A549 (cell line): ENCODE results near the gene AKNAD1. TPM values are rescaled to one million over a fixed set of nuclear protein-coding genes. Genes with fewer than 3 reads are reported as not detected.

Experiments used
- ATAC-seq, 2 experiments: fragments of 200-7000 bp in 1 of 2; fragments of >200 bp in 1 of 2; cut with Nextera tagmentation in 1 of 2; cut with Tn5 transposase in 1 of 2; 3 replicates each; pipeline versions ENCODE4 v1.8.0 to v1.9.1; 2018 to 2020; ENCODE audit warnings: mild to moderate bottlenecking in 1 of 2, moderate library complexity in 1 of 2
- CTCF ChIA-PET: fragments of 300-600 bp; sonication (Branson Sonifier 250); formaldehyde crosslinking; extraction: SDS; loops from one replicate; lab custom pipeline; 2021; ENCODE audit warnings: antibody characterized with exemption, inconsistent platforms; lab: Yijun Ruan, JAX
- POLR2A ChIA-PET: fragments of 350-600 bp; formaldehyde crosslinking; extraction: SDS; loops from one replicate; lab custom pipeline; 2021; ENCODE audit warnings: antibody characterized with exemption, inconsistent platforms; lab: Yijun Ruan, JAX
- DNase-seq, 2 experiments: peaks; one replicate each; pipeline versions ENCODE4 v3.0.0 to v3.0.0-alpha.2; 2011 to 2016; ENCODE audit warnings: low read depth in 1 of 2, low spot score in 1 of 2
- FAIRE-seq: peaks from 2 replicates; lab custom pipeline; 2011; peaks lifted over from hg19 to GRCh38; lab: Jason Lieb, UNC
- H3K27ac ChIP-seq, 2 experiments: fragments of >200 bp; sonication (Bioruptor Twin); formaldehyde crosslinking; 3 replicates each; pipeline ENCODE4 v1.5.1; 2016 to 2017
- H3K4me1 ChIP-seq: fragments of >200 bp; sonication (Bioruptor Twin); formaldehyde crosslinking; 3 replicates; pipeline ENCODE4 v1.6.1; 2016
- H3K4me2 ChIP-seq: fragments of >200 bp; sonication (Bioruptor Twin); formaldehyde crosslinking; 3 replicates; pipeline ENCODE4 v1.6.1; 2016
- H3K4me3 ChIP-seq: fragments of >200 bp; sonication (Bioruptor Twin); formaldehyde crosslinking; 3 replicates; pipeline ENCODE4 v1.5.1; 2016
- H3K9me3 ChIP-seq: fragments of >200 bp; sonication (Bioruptor Twin); formaldehyde crosslinking; 3 replicates; pipeline ENCODE4 v1.6.1; 2016
- CEBPB ChIP-seq, 2 experiments: fragments of >200 bp in 1 of 2; sonication (Bioruptor Twin) in 1 of 2; formaldehyde crosslinking in 1 of 2; IDR thresholded peaks; 2 replicates each; pipeline ENCODE4 v1.6.1; 2012 to 2016
- CHD2 ChIP-seq: fragments of 150-350 bp; IDR thresholded peaks from 2 replicates; pipeline ENCODE4 v1.6.1; 2014; ENCODE audit warnings: low read length; ENCODE audit not compliant: partially characterized antibody
- CTCF ChIP-seq: fragments of >200 bp; sonication (Bioruptor Twin); formaldehyde crosslinking; IDR thresholded peaks from 3 replicates; pipeline ENCODE4 v1.5.1; 2016
- EHMT2 ChIP-seq: fragments of 200-600 bp; sonication (generic); IDR thresholded peaks from 2 replicates; pipeline ENCODE4 v1.6.1; 2016; ENCODE audit warnings: antibody characterized with exemption, low read depth, mild to moderate bottlenecking, moderate library complexity
- ESRRA ChIP-seq: fragments of 150-350 bp; IDR thresholded peaks from 2 replicates; pipeline ENCODE4 v1.6.1; 2014; ENCODE audit warnings: mild to moderate bottlenecking, low read length, borderline replicate concordance
- HOXA7 ChIP-seq: fragments of 250-450 bp; sonication (Bioruptor Pico); IDR thresholded peaks from 2 replicates; pipeline ENCODE4 v1.5.0; 2020; ENCODE audit warnings: mild to moderate bottlenecking, moderate library complexity
- JUNB ChIP-seq: fragments of >200 bp; sonication (Bioruptor Twin); formaldehyde crosslinking; IDR thresholded peaks from 2 replicates; pipeline ENCODE4 v1.6.1; 2016
- KDM1A ChIP-seq: fragments of 200-600 bp; sonication (generic); IDR thresholded peaks from 2 replicates; pipeline ENCODE4 v1.6.1; 2016; ENCODE audit warnings: low read depth, mild to moderate bottlenecking
- KDM5A ChIP-seq: fragments of 200-600 bp; sonication (generic); IDR thresholded peaks from 2 replicates; pipeline ENCODE4 v1.6.1; 2016; ENCODE audit warnings: antibody characterized with exemption, mild to moderate bottlenecking
- NPAS2 ChIP-seq: fragments of 250-450 bp; sonication (Bioruptor Pico); IDR thresholded peaks from 2 replicates; pipeline ENCODE4 v1.8.0; 2022; ENCODE audit warnings: mild to moderate bottlenecking, moderate library complexity, borderline replicate concordance
- RAD21 ChIP-seq, 2 experiments: fragments of >200 bp in 1 of 2; sonication (Bioruptor Twin) in 1 of 2; formaldehyde crosslinking in 1 of 2; IDR thresholded peaks in 1 of 2; conservative IDR thresholded peaks in 1 of 2; 2 replicates in 1 of 2; 3 replicates in 1 of 2; pipeline ENCODE4 v1.6.1; 2012 to 2018; ENCODE audit warnings: inconsistent platforms in 1 of 2
- RARB ChIP-seq: fragments of 250-450 bp; sonication (Bioruptor Pico); IDR thresholded peaks from 2 replicates; pipeline ENCODE4 v1.8.0; 2021; ENCODE audit warnings: mild to moderate bottlenecking, moderate library complexity
- SMC3 ChIP-seq: fragments of >200 bp; sonication (Bioruptor Twin); formaldehyde crosslinking; IDR thresholded peaks from 3 replicates; pipeline ENCODE4 v1.6.1; 2018; ENCODE audit warnings: inconsistent platforms
- ZSCAN20 ChIP-seq: fragments of 250-450 bp; sonication (Bioruptor Pico); IDR thresholded peaks from 2 replicates; pipeline ENCODE4 v1.8.0; 2022; ENCODE audit warnings: mild to moderate bottlenecking, moderate library complexity
- WGBS: methylation state at CpG from one replicate; pipeline ENCODE4 v1.1.6; 2017; ENCODE audit errors: missing lambda C conversion rate; 5-methylcytosine and 5-hydroxymethylcytosine counted together
- polyA plus RNA-seq, 4 experiments: library from polyadenylated mRNA; depleted of rRNA in 3 of 4; stranded (reverse); fragments of >200 nt; fragmentation: RNase III in 1 of 4; extraction: RNeasy Plus Mini Kit Qiagen cat#74134 plus additional on column Dnase treatment in 1 of 4; gene quantifications; 2 replicates in 3 of 4; 3 replicates in 1 of 4; pipeline ENCODE4 v1.2.3, GENCODE V29; 2011 to 2017
- TF ChIP-seq, protein P1 (sequence below): IDR thresholded peaks from 2 replicates; pipeline ENCODE4 v1.6.1; 2012

The AKNAD1 gene
- polyA plus RNA-seq, 2 of the 4 experiments (the other 2 are of a cell fraction): 0.56 to 1.3 TPM

- 60% methylated on average over 8 of the region's 8 CpGs for WGBS
- H3K4me2 ChIP-seq: no peak overlapping the region
- TF ChIP-seq ZSCAN20 (CRISPR knock-in tag) (no peak), JUNB (no peak), RAD21 (conservative IDR thresholded peaks at IDR 0.05 in 1 of 2, IDR thresholded peaks at IDR 0.05 in 1 of 2) (peak; percentile 78 to 82), CTCF (peak; percentile 75), SMC3 (peak; percentile 61), EHMT2 (no peak), CHD2 (no peak)
- TF ChIP-seq, protein P1, sequence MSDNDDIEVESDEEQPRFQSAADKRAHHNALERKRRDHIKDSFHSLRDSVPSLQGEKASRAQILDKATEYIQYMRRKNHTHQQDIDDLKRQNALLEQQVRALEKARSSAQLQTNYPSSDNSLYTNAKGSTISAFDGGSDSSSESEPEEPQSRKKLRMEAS: no peak
- TF ChIP-seq, all 56 proteins: peak for 3
- FAIRE-seq (no peak), ATAC-seq (peak; percentile 62 to 77; a peak in 3 of 6 replicates), DNase-seq (peak; percentile 28 to 55)
- POLR2A ChIA-PET: interaction anchor here (1.6 kb wide), 1 partner anchor 206 kb away, joined by 7 read pairs; the partner anchor contains the start of gene PRPF38B
- H3K27ac ChIP-seq: no peak overlapping the region
- no peak overlapping the region for H3K4me3 ChIP-seq
- CTCF ChIA-PET: interaction anchor here (0.5 to 16.1 kb wide), 27 partner anchors 9 to 206 kb away, joined by 3 to 265 read pairs (median 4); partner anchors contain the start of genes AKNAD1, GPSM2 and PRPF38B
- no peaks in the 10 kb centered on the region for H3K9me3 ChIP-seq
- peaks cover 2% of the 10 kb centered on the region; the same call in 2 of the 3 replicates for H3K4me1 ChIP-seq
Measured at GRCh38 chr1:108897865-108898720, 41.2 kb upstream of the AKNAD1 start.

GRCh38 chr1:108896146-108897145, 39.6 kb upstream of the AKNAD1 start:
- DNase-seq (no peak), FAIRE-seq (no peak), ATAC-seq (no peak)
- peaks cover 16% of the 10 kb centered on the region for H3K4me1 ChIP-seq
- H3K4me3 ChIP-seq: no peak overlapping the region
- TF ChIP-seq ESRRA: no peak
- no peak for TF ChIP-seq KDM5A
- TF ChIP-seq HOXA7 (CRISPR knock-in tag): no peak
- no peak for TF ChIP-seq CEBPB (IDR thresholded peaks at IDR 0.05)
- TF ChIP-seq RARB (CRISPR knock-in tag): no peak
- no peak for TF ChIP-seq EHMT2
- no peak for TF ChIP-seq CTCF
- TF ChIP-seq NPAS2 (CRISPR knock-in tag): no peak
- no peak for TF ChIP-seq KDM1A
- no peak overlapping the region for H3K27ac ChIP-seq
- no peaks in the 10 kb centered on the region for H3K9me3 ChIP-seq
- CTCF ChIA-PET: interaction anchor here (0.5 to 16.1 kb wide), 6 partner anchors 7 to 242 kb away, joined by 3 to 265 read pairs (median 4); no protein-coding TSS in a partner anchor
- H3K4me2 ChIP-seq: no peak overlapping the region
- 87% methylated on average over 10 of the region's 10 CpGs for WGBS
- POLR2A ChIA-PET: interaction anchor here (0.7 to 0.9 kb wide), 3 partner anchors 16 to 204 kb away, joined by 3 to 4 read pairs (median 3); no protein-coding TSS in a partner anchor
